ENCODE measurements around the gene ABTB2. TPM values are rescaled to one million over a fixed set of nuclear protein-coding genes. Genes with fewer than 3 reads are reported as not detected.

ABTB2 gene
- polyA plus RNA-seq, 1 donor: 1.3 TPM

GRCh38 chr11:34332524-34332923, 25.3 kb downstream of the ABTB2 start:
- WGBS (ENCODE audit: insufficient coverage, low lambda C conversion rate): no CpG with 5 or more reads among the region's 3 CpGs
- Histone ChIP-seq H3K4me1 (ENCODE audit: control insufficient read depth, insufficient read depth, low read length) (no peaks in the 10 kb centered on the region), H3K27ac (ENCODE audit: low read length) (no peak overlapping the region), H3K36me3 (ENCODE audit: control insufficient read depth, insufficient read depth, low read length) (no peaks in the 10 kb centered on the region), H3K4me3 (ENCODE audit: low read length) (no peak overlapping the region), H3K9me3 (ENCODE audit: control insufficient read depth, low read depth, low read length) (no peaks in the 10 kb centered on the region), H3K27me3 (ENCODE audit: control insufficient read depth, insufficient read depth, low read length) (peaks cover 7% of the 10 kb centered on the region)
- no peak for DNase-seq

GRCh38 chr11:34331736-34332135, 26.1 kb downstream of the ABTB2 start:
- H3K36me3 ChIP-seq (ENCODE audit: control insufficient read depth, insufficient read depth, low read length): no peaks in the 10 kb centered on the region
- H3K27ac ChIP-seq (ENCODE audit: low read length): no peak overlapping the region
- no peak overlapping the region for H3K4me3 ChIP-seq (ENCODE audit: low read length)
- H3K27me3 ChIP-seq (ENCODE audit: control insufficient read depth, insufficient read depth, low read length): peaks cover 7% of the 10 kb centered on the region
- H3K4me1 ChIP-seq (ENCODE audit: control insufficient read depth, insufficient read depth, low read length): no peaks in the 10 kb centered on the region
- WGBS (ENCODE audit: insufficient coverage, low lambda C conversion rate): no CpG with 5 or more reads among the region's 3 CpGs
- no peak for DNase-seq
- H3K9me3 ChIP-seq (ENCODE audit: control insufficient read depth, low read depth, low read length): no peaks in the 10 kb centered on the region

GRCh38 chr11:34331329-34331728, 26.5 kb downstream of the ABTB2 start:
- Histone ChIP-seq H3K27ac (ENCODE audit: low read length) (no peak overlapping the region), H3K27me3 (ENCODE audit: control insufficient read depth, insufficient read depth, low read length) (peaks cover 7% of the 10 kb centered on the region), H3K4me1 (ENCODE audit: control insufficient read depth, insufficient read depth, low read length) (no peaks in the 10 kb centered on the region), H3K9me3 (ENCODE audit: control insufficient read depth, low read depth, low read length) (no peaks in the 10 kb centered on the region), H3K4me3 (ENCODE audit: low read length) (no peak overlapping the region), H3K36me3 (ENCODE audit: control insufficient read depth, insufficient read depth, low read length) (no peaks in the 10 kb centered on the region)
- DNase-seq: no peak
- WGBS (ENCODE audit: insufficient coverage, low lambda C conversion rate): 100% methylated on average over 1 of the region's 2 CpGs

- no peak overlapping the region for H3K27ac ChIP-seq (ENCODE audit: low read length)
- no peak for DNase-seq
- no peak overlapping the region for H3K4me3 ChIP-seq (ENCODE audit: low read length)
- H3K36me3 ChIP-seq (ENCODE audit: control insufficient read depth, insufficient read depth, low read length): no peaks in the 10 kb centered on the region
- H3K9me3 ChIP-seq (ENCODE audit: control insufficient read depth, low read depth, low read length): no peaks in the 10 kb centered on the region
- peaks cover 5% of the 10 kb centered on the region for H3K27me3 ChIP-seq (ENCODE audit: control insufficient read depth, insufficient read depth, low read length)
- no peaks in the 10 kb centered on the region for H3K4me1 ChIP-seq (ENCODE audit: control insufficient read depth, insufficient read depth, low read length)
These were observed 27.2 kb downstream of the ABTB2 start for GRCh38 chr11:34330653-34331052.

- no CpG with 5 or more reads among the region's 2 CpGs for WGBS (ENCODE audit: insufficient coverage, low lambda C conversion rate)
These were observed 27.9 kb downstream of the ABTB2 start for GRCh38 chr11:34329876-34330275.

GRCh38 chr11:34328632-34328910, 29.2 kb downstream of the ABTB2 start:
- H3K27ac ChIP-seq (ENCODE audit: low read length): no peak overlapping the region
- H3K4me1 ChIP-seq (ENCODE audit: control insufficient read depth, insufficient read depth, low read length): no peaks in the 10 kb centered on the region
- peaks cover 4% of the 10 kb centered on the region for H3K27me3 ChIP-seq (ENCODE audit: control insufficient read depth, insufficient read depth, low read length)
- no peak overlapping the region for H3K4me3 ChIP-seq (ENCODE audit: low read length)
- DNase-seq: no peak
- 67% methylated on average over 2 of the region's 4 CpGs for WGBS (ENCODE audit: insufficient coverage, low lambda C conversion rate)
- no peaks in the 10 kb centered on the region for H3K36me3 ChIP-seq (ENCODE audit: control insufficient read depth, insufficient read depth, low read length)
- H3K9me3 ChIP-seq (ENCODE audit: control insufficient read depth, low read depth, low read length): no peaks in the 10 kb centered on the region

More at GRCh38 chr11:34329876-34330275, 27.9 kb downstream of the ABTB2 start:
- Histone ChIP-seq H3K4me3 (ENCODE audit: low read length) (no peak overlapping the region), H3K27ac (ENCODE audit: low read length) (no peak overlapping the region), H3K4me1 (ENCODE audit: control insufficient read depth, insufficient read depth, low read length) (no peaks in the 10 kb centered on the region), H3K27me3 (ENCODE audit: control insufficient read depth, insufficient read depth, low read length) (peaks cover 4% of the 10 kb centered on the region), H3K9me3 (ENCODE audit: control insufficient read depth, low read depth, low read length) (no peaks in the 10 kb centered on the region), H3K36me3 (ENCODE audit: control insufficient read depth, insufficient read depth, low read length) (no peaks in the 10 kb centered on the region)
- no peak for DNase-seq

GRCh38 chr11:34327804-34328631, 29.8 kb downstream of the ABTB2 start:
- Histone ChIP-seq H3K27ac (ENCODE audit: low read length) (peak overlapping the region; percentile 21), H3K27me3 (ENCODE audit: control insufficient read depth, insufficient read depth, low read length) (peaks cover 4% of the 10 kb centered on the region), H3K36me3 (ENCODE audit: control insufficient read depth, insufficient read depth, low read length) (no peaks in the 10 kb centered on the region)

GRCh38 chr11:34324466-34324865, 33.3 kb downstream of the ABTB2 start:
- H3K4me3 ChIP-seq (ENCODE audit: low read length): no peak overlapping the region
- peaks cover 4% of the 10 kb centered on the region for H3K27me3 ChIP-seq (ENCODE audit: control insufficient read depth, insufficient read depth, low read length)

More at GRCh38 chr11:34327804-34328631, 29.8 kb downstream of the ABTB2 start:
- Histone ChIP-seq H3K4me3 (ENCODE audit: low read length) (no peak overlapping the region), H3K4me1 (ENCODE audit: control insufficient read depth, insufficient read depth, low read length) (no peaks in the 10 kb centered on the region), H3K9me3 (ENCODE audit: control insufficient read depth, low read depth, low read length) (no peaks in the 10 kb centered on the region)
- 60% methylated on average over 1 of the region's 7 CpGs for WGBS (ENCODE audit: insufficient coverage, low lambda C conversion rate)
- no peak for DNase-seq

GRCh38 chr11:34323601-34324000, 34.2 kb downstream of the ABTB2 start:
- no peak overlapping the region for H3K4me3 ChIP-seq (ENCODE audit: low read length)
- no peaks in the 10 kb centered on the region for H3K36me3 ChIP-seq (ENCODE audit: control insufficient read depth, insufficient read depth, low read length)
- H3K4me1 ChIP-seq (ENCODE audit: control insufficient read depth, insufficient read depth, low read length): peaks cover 8% of the 10 kb centered on the region
- WGBS (ENCODE audit: insufficient coverage, low lambda C conversion rate): no CpG with 5 or more reads among the region's 2 CpGs
- H3K27me3 ChIP-seq (ENCODE audit: control insufficient read depth, insufficient read depth, low read length): peaks cover 2% of the 10 kb centered on the region
- DNase-seq: no peak
- H3K9me3 ChIP-seq (ENCODE audit: control insufficient read depth, low read depth, low read length): no peaks in the 10 kb centered on the region
- H3K27ac ChIP-seq (ENCODE audit: low read length): no peak overlapping the region

More at GRCh38 chr11:34324466-34324865, 33.3 kb downstream of the ABTB2 start:
- H3K36me3 ChIP-seq (ENCODE audit: control insufficient read depth, insufficient read depth, low read length): no peaks in the 10 kb centered on the region
- no CpG with 5 or more reads among the region's 3 CpGs for WGBS (ENCODE audit: insufficient coverage, low lambda C conversion rate)
- no peaks in the 10 kb centered on the region for H3K4me1 ChIP-seq (ENCODE audit: control insufficient read depth, insufficient read depth, low read length)
- H3K9me3 ChIP-seq (ENCODE audit: control insufficient read depth, low read depth, low read length): no peaks in the 10 kb centered on the region
- DNase-seq: no peak
- H3K27ac ChIP-seq (ENCODE audit: low read length): no peak overlapping the region

GRCh38 chr11:34318111-34319037, 39.4 kb downstream of the ABTB2 start:
- peaks cover 12% of the 10 kb centered on the region for H3K4me1 ChIP-seq (ENCODE audit: control insufficient read depth, insufficient read depth, low read length)
- no peaks in the 10 kb centered on the region for H3K9me3 ChIP-seq (ENCODE audit: control insufficient read depth, low read depth, low read length)
- no peaks in the 10 kb centered on the region for H3K27me3 ChIP-seq (ENCODE audit: control insufficient read depth, insufficient read depth, low read length)
- WGBS (ENCODE audit: insufficient coverage, low lambda C conversion rate): 100% methylated on average over 1 of the region's 4 CpGs
- peak overlapping the region; percentile 55 for H3K27ac ChIP-seq (ENCODE audit: low read length)
- no peaks in the 10 kb centered on the region for H3K36me3 ChIP-seq (ENCODE audit: control insufficient read depth, insufficient read depth, low read length)
- DNase-seq: peak; percentile 68 to 88
- H3K4me3 ChIP-seq (ENCODE audit: low read length): no peak overlapping the region

All from large intestine (tissue), 3 donors.